HG03139 (cell line): Measurements from ENCODE around the gene SLC22A17.
"Not testable (repeated sequence)": the region's sequence is repeated elsewhere in the genome, so short reads cannot be mapped to it uniquely, and the experiment has no call there.

Experiments used
- ATAC-seq: cut with Tn5 transposase; IDR thresholded peaks from one replicate; pipeline ENCODE4 v1.9.1; 2021; ENCODE audit not compliant: unreplicated experiment

Gene SLC22A17

DNA sequence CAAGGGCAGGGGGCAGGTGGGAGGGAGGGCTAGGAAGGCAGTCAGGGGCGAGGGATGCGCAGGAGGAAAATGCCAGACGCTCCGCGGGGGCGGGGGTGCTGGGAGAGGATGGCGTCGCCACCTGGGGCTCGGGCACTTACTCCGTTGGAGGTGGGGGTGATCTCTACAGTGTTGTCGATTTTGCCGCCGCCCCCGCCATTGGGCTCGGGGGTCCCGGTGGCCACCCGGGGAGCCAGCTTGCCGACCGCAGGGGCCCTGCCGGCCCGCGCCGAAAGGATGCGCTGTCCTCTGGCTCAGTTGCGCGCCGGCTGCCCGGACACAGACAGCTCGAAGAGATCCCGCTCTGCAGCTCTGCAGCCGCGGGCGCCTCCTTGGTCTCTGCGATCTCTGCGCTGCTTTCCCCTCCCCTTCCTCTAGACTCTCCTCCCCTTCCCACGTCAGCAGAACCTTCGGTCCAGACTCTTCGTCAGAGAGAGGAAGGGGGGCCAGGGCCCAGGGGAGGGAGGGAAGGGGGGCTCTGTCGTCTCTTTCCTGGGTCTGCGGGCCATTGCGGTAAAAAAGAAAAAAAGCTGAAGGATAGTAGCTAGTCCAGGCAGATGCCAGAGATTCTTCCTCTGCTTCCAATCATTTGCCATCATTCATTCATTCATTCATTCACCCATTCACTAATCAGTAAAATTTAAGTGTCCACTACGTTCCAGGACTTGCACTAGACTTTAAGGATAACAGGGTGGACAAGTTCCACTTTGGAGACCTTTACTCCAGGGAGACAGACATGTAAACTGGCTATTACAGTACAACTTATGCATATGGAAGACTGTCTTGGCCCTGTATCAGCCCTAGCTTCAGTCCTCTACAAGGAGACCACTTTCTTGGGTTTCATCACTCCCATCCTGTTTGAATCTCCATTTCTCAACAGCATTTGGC is at the start of gene SLC22A17:
TSS of gene SLC22A17 (minus strand) at position 382 of the 927 bp plus-strand sequence.
- no peak for ATAC-seq

DNA sequence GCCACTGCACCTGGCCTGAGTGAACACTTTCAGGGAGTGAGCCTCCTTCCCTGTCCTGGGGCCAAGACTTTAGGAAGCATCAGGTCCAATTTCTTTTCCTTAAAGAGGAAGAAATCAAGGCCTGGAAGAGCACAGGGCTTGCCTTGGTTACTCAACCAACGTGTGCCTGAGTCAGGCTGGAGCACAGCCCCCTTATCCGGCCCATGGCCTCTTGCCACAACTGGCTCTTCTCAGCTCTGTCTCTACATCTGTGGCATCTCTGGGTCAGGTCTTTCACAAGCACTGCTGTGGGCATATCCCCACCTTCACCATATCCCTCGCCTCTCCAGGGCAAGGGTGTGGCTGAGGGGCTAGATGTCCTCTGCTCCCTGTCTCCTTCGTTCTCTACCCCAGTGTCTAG is 48.6 kb upstream of the SLC22A17 start:
- no peak for ATAC-seq

DNA sequence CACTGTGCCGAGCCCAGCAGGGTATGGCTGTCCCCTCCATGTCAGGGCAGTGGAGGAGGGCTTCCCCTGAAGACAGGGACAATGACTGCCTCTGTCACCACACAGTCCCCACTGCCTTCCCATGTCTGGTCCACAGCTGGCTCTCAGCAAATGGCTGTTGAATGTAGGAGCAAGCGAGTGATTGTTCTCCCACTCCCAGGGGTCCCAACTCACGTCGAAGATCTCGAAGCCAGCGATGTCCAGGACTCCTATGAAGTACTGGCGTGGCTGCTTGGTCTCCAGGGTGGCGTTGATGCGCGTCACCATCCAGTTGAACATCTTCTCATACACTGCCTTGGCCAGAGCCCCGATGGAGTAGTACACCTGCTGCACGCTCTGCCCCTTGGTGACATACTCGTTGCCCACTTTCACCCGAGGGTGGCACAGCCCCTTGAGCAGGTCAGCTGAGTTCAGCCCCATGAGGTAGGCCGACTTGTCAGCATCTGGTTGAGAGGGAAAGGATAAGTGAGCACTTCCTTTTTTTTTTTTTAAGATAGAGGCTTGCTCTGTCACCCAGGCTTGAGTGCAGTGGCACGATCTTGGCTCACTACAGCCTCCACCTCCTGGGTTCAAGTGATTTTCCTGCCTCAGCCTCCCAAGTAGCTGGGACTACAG is 47.9 kb upstream of the SLC22A17 start:
- ATAC-seq, result not testable (repeated sequence)

DNA sequence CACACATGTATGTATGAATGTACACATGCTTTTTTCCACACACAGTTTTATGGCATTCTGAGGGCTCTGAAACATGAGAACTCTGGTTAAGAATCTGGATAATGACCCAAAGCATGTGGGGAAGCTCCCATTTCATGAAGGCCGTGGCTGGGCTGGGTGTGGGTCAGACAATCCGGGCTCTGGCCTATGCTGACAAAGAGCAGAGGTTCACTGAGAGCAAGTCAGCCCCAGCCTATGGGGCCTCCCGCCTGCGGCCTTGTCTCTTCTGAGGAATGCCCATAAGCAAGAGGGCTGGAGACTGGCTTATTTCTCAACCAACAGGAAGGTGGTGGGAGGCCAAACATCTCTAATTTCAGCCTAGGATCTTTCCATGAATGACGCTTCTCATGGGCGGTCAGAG is 46.9 kb upstream of the SLC22A17 start:
- ATAC-seq, result no peak

DNA sequence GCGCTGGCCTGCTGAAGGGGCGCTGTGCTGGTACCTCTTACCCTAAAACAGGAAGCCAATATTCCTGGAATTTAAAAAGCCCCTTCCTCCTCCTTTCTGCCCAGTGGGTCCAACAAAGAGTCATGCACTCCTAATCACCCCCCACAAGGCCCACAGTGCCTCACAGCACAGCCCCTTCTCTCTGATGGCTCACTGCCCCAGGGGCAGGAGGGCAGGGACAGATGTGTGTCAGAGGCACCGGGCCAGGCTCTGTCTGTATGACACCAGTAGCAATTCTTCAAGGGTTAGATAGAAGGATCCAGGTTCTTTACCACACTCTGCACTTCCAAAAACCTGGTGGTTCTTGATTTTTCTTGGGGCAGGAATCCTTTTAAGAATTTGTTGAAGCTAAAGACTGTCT is 46.4 kb upstream of the SLC22A17 start:
- ATAC-seq, result no peak

DNA sequence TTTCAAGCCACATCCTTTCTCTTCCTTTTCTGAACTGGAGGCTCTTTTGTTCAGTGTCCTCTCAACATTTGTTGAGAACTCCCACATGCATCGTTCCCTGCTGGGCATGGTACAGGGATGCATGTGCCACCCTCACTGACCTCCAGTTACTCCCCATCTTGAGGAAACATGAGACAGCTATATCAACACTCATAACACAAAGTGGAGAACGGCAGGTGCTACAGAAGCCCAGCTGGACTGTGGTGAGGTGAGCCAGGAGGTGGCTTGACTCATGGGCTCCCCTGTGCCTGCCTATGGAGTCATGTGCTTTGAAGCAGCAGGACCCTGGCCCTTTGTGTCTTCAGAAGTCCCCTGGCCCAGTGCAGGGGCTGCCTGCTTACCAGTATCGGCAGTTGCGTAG is 45.7 kb upstream of the SLC22A17 start:
- ATAC-seq, result no peak

DNA sequence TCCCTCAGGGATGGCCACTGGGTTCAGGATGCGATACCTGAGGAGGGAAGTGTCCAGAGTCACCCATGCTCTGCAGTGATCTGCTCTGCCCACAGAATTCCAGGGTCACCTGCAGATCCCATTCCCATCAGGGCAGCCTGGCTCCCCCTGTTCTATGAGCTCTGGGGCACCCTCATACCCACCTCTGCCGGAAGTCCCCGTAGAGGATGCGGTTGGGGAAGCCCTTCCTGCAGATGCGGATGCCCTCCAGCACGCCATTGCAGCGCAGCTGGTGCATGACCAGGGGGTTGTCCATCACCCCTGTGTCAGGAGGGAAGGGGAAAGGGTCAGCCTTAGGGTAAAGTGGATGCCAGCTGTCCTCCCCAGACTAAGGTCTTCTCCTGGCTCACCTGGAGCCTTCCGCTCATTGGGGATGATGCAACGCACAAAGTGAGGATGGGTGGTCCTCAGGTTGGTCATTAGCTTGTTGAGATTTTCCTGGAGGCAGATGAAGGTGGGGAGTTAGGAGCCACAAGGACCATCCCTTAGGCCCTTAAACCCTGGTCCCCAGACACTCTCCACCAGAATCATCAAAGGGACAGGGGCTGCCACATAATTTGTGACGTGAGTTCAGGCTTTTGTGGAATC is 44.2 kb upstream of the SLC22A17 start:
- no peak for ATAC-seq

DNA sequence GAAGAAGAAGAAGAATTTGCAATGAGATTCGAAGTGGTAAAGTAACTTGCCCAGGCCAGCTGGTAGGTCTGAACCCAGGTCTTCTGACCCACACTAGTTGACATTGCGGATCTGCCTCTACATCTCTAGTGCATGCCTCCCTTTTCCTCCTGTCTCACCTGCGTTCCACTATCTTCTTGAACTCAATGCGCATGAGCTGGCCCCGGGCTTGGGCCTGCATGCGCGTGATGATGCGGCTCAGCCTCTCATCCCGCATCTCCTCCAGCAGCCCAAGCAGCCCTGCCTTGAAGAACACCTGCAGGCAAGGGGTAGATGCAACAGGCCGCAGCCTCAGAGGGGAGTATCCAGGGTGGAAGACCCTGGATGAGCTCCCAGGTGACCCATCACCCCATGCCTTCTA is 43.4 kb upstream of the SLC22A17 start:
- ATAC-seq, result no peak

DNA sequence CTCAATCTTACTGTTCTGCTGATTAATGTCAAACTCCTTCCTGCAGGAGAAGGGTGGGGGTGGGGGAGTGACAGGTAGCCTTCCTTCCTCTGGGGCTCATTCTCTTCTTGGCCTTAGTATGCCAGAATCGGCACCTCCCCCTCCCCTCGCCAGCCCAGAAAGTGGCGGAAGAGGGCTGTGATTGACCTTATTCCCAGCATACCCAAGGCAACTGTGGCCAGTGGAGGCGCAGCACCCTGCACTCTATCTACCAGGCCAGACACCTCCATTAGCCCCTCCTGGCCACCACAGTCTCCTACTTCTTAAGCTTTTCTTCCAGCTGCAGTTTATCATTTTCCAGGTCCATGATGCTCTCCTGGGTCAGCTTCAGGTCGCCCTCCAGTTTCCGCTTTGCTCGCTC is 39.9 kb upstream of the SLC22A17 start:
- no peak for ATAC-seq

DNA sequence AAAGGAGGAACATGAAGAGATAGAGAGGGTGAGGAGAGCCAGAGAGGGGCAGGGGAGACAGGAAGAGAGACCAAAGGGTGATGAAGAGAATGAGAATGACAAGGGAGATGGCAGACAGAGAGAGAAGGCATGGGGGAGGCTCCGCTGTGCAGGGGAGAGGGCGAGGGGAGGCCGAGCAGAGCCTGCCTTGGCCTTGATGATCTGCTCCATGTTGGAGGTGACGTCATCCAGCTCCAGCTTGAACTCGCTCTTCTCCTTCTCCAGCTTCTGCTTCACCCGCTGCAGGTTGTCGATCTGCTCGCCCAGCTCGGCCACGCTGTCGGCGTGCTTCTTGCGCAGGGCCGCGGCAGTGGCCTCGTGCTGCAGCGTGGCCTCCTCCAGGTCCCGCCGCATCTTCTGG is 37.2 kb upstream of the SLC22A17 start:
- ATAC-seq, result not testable (repeated sequence)

DNA sequence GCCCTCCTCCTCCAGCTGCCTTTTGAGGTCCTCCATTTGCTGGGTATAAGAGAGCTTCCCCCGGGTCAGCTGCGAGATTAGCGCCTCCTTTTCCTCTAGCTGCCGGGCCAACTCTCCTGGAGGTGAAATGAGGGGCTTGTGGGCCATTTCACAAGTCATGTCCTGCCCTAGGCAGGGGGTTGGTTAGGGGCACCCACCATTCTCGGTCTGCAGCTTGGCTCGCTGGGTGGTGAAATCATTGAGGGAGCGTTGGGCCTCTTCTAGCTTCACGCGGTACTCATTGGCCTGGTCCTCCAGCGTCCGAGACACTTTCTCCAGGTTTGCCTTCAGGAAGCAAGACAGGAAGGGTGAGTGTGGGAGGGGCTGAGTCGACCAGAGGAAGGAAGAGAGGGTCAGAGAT is 36.7 kb upstream of the SLC22A17 start:
- no peak for ATAC-seq

DNA sequence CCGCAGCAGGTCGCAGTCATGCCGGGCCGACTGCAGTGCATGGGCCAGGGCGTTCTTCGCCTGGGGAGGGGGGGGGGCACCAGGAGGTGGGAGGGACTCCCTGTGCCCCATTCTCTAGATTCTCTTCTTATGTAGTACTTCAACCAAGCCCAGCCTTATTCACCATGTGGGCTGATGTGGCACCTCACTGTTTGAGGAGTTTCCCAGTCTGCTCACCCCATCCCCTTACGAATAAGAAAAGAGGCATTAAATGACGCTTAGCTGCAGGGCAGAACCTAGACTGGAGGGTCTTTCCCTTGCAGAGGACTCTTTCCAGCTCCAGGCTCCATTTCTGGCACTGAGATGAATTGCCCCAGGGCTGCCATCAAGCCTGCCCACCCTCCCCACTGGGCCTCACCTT is 36.3 kb upstream of the SLC22A17 start:
- no peak for ATAC-seq

DNA sequence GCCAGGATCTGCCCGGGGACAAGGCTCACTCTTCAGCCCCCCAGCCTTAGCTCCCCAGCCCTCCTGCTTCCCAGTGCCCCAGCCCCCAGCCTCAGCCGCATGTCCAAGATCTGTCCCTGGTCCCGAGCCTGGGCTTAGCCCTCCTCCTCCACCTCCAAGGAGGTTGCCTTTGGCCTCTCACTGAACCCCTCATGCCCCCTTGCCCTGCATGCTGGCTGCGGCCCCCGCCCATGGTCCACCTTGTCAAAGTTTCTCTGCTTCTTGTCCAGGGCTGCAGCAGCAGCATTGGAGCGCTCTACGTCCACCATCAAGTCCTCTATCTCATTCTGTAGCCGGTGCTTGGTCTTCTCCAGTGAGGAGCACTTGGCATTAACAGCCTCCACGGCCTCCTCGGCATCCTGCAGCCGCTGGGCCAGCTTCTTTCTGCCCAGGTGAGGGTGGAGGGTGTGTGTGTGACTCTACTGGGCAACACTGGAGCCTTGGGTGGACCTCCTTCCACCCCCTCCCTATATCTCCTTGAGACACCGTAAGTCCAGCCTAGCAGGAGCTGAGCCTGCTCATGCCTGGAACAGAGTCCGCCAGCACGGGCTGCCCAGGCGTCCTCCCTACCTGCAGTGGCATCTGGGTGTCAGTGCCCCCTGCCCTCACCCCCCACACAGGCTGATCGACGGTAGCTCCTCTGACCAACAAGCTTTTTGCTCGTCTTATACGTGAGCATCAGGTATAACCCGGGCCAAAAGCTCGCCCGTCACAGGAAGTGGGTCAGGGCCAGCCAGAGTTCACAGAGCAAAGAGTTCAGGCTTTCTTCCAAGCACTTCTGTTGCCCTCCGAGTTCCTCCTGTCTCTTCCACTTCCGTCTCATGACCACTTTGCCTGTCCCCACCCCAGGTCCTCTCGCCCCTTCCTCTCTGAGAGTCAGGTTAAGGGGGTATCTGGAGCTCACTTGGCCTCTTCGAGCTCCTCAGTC is 35.5 kb upstream of the SLC22A17 start:
- ATAC-seq, result no peak

DNA sequence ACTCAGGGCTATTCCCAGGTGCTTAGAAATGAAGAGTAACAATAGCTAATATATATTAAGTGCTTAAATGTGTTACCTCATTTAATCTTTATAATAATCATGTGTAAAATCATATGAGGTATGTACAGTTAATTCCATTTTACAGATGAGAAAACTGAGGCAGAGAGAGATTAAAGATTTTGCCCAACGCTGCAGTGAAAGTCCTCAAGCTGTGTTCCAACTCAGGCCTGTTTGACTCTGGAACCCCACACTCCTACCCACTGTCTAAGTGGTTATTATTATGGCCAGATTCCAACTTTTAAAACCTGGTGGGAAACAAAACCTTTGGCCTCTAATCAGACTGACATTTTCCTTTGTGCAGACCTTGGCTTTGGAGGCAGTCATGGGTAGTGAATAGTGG is 34.3 kb upstream of the SLC22A17 start:
- ATAC-seq, result no peak

DNA sequence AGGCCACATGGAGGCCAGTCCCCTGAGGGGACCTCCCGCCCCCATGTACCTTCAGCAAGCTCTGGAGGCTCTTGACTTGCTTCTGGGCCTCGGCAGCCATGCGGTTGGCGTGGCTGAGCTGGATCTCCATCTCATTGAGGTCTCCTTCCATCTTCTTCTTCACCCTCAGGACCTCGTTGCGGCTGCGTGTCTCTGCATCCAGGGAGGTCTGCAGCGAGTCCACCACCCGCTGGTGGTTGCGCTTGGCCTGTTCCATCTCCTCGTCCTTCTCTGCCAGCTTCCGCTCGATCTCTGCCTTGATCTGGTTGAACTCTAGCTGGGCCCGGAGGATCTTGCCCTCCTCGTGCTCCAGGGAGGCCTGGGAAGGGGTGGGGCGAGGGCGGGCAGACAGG is 33.6 kb upstream of the SLC22A17 start:
- not testable (repeated sequence) for ATAC-seq

DNA sequence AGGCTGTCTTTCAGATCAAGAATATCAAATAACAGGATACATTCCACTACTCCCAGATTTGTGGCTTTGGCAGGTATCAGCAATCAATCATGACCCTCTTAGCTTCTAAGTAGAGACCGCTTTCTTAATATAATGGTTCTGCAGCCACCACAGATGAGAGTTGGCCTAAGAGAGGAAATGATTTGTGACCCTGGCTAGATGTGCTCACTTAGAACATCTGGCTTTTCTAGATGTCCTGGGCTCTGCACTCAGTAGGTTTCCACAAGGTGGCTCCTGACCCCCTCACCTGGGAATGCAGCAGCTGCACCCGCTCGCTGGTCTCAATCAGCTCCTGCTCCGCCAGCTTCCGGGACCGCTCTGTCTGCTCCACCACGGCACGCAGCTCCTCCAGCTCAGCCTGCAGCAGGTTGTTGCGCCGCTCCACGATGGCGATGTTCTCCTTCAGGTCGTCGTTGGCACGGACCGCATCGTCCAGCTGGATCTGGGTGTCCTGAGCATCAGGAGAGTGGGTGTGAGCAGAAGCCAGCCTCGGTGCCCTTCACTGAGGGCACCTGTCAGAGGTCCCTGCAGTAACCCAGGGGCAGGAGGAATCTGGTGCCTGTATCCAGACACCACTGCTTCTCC is 33.1 kb upstream of the SLC22A17 start:
- ATAC-seq, result no peak

DNA sequence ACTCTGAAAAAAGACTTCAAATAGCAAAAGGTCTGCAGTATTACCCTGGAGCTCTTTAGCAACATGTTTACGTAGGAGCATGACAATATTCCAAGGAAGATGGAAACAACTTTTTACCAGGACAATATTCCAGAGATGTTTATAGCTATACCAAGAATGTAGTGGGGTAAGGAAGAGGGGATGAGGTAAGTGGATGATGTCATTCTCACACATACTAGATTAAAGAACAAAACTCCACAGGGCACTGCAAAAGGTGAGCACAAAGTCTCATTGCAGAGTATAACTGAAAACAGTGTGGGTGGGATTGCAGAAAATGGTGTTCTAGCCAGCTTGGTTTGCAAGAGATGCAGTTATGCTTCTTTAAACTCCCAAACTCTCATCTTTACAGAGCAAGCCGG is 32.6 kb upstream of the SLC22A17 start:
- no peak for ATAC-seq

DNA sequence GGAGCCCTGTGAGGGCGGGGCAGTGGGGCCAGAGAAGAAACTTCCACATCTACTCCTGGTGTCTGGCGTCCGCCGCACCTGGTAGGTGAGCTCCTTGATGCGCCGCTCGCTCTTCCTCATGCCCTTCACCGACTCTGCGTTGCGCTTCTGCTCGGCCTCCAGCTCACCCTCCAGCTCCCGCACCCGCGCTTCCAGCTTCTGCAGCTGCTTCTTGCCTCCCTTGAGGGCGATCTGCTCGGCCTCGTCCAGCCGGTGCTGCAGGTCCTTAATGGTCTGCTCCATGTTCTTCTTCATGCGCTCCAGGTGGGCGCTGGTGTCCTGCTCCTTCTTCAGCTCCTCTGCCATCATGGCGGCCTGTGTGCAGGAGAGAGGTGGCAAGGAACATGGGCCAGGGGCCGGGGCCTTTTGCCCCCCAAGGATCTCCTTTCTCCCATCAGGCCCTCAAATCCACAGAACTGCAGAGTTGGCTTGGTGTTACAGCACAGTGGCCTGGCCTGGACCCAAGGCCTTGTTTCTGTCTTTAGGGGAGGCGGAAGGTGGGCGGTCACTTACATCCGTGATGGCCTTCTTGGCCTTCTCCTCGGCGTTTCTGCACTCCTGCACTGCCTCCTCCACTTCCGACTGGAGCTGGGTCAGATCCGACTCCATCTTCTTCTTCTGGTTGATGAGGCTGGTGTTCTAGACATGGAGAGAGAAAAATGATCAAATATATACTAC is 31.8 kb upstream of the SLC22A17 start:
- ATAC-seq, result no peak

DNA sequence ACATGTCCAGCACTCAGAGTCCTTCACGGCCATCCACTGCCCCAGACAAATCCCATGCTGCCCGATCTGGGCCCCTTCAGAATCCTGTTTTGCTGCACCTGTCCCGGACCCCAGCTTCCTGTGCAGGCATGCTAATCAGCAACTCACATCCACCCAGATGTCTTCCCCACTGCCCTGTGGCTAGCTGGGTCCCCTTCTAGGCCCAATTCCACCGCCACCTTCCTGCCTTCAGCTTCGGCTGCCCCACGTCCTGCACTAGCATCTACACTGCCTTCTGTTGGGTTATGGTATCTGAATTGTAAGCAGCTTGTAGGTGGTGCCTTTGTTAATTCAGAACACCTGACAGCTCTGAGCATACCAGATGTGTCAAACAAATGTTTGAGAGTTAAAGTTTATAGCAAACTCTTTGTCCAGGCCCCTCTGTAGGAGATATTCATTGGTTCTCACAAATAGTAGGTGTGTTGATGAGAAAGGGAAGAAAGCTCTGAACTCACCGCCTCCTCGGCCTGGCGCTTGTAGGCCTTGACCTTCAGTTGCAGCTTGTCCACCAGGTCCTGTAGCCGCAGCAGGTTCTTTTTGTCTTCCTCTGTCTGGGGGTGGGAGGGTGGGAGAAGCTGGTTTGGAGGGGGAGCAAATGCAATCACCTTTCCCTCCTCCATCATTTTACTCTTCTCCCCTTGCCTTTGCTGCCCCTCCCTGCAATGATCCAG is 30.2 kb upstream of the SLC22A17 start:
- ATAC-seq, result no peak
